ENCODE measurements around the gene MAD1L1. TPM values are rescaled to one million over a fixed set of nuclear protein-coding genes. Genes with fewer than 3 reads are reported as not detected.

The MAD1L1 gene
- total and polyA plus RNA-seq, 2 of the 8 experiments (the other 6 are each of a cell fraction or from before 2014, with no cell fraction given), result 40.4 to 44.6 TPM

DNA sequence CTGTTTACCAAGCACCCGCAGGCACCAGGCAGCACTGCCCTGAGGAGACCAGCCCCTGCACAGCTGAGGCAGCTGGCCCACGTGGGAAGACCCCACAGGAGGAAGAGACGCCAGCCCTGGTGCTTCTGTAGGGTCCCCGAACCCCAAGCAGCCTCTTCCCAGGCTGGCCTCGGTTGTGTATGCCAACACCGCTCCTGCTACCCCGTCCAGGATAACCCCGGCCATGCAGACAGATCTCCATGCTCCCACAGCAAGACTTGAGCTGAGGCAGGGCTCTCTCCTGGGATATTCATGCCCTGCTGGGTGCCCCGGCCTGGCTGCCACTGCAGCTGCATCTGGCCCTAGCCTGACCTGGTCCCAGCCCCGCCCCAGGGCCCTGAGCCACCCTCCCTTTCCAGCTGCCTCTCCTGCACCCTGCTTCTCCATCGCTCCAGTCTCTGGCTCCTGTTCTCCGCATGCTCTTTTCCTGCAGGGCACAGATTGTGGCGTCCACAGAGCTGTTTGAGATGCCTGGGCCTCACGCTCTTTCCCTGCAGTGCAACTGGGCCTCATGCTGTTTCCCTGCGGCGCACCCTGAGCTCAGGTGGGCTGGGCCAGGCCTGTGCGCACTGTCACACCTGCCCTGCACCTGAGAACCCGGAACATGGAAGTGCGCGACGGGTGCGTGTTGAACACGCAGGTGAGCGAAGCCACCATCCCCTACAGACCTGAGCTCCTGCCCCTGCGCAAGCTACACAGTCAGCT lies 326.5 kb downstream of the MAD1L1 start (continued):
- TF ChIP-seq FOSL1 (IDR thresholded peaks at IDR 0.05; ENCODE audit: insufficient read depth, low read depth, low read length), result no peak
